GM13976 (cell line): ENCODE results near the gene KLHL20.
"Not testable (repeated sequence)": the region's sequence is repeated elsewhere in the genome, so short reads cannot be mapped to it uniquely, and the experiment has no call there.

Experiments used
- DNase-seq: peaks from one replicate; pipeline ENCODE4 v3.0.0; 2012; ENCODE audit warnings: low spot score
- in situ Hi-C: fragments of 300-500 bp; cut with MboI; formaldehyde crosslinking; loops from one replicate; pipeline ENCODE4 v1.12.0; 2022; ENCODE audit warnings: low sequenced_read_pairs, mixed read lengths, inconsistent platforms; ENCODE audit not compliant: unreplicated experiment
- TF ChIP-seq, protein P1 (sequence below): IDR thresholded peaks from 2 replicates; pipeline ENCODE4 v1.5.1; 2012; ENCODE audit warnings: borderline replicate concordance, mild to moderate bottlenecking; ENCODE audit not compliant: insufficient read depth; ENCODE audit errors: extremely low read depth, missing control alignments, control extremely low read depth

KLHL20 gene, protein sequence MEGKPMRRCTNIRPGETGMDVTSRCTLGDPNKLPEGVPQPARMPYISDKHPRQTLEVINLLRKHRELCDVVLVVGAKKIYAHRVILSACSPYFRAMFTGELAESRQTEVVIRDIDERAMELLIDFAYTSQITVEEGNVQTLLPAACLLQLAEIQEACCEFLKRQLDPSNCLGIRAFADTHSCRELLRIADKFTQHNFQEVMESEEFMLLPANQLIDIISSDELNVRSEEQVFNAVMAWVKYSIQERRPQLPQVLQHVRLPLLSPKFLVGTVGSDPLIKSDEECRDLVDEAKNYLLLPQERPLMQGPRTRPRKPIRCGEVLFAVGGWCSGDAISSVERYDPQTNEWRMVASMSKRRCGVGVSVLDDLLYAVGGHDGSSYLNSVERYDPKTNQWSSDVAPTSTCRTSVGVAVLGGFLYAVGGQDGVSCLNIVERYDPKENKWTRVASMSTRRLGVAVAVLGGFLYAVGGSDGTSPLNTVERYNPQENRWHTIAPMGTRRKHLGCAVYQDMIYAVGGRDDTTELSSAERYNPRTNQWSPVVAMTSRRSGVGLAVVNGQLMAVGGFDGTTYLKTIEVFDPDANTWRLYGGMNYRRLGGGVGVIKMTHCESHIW

DNA sequence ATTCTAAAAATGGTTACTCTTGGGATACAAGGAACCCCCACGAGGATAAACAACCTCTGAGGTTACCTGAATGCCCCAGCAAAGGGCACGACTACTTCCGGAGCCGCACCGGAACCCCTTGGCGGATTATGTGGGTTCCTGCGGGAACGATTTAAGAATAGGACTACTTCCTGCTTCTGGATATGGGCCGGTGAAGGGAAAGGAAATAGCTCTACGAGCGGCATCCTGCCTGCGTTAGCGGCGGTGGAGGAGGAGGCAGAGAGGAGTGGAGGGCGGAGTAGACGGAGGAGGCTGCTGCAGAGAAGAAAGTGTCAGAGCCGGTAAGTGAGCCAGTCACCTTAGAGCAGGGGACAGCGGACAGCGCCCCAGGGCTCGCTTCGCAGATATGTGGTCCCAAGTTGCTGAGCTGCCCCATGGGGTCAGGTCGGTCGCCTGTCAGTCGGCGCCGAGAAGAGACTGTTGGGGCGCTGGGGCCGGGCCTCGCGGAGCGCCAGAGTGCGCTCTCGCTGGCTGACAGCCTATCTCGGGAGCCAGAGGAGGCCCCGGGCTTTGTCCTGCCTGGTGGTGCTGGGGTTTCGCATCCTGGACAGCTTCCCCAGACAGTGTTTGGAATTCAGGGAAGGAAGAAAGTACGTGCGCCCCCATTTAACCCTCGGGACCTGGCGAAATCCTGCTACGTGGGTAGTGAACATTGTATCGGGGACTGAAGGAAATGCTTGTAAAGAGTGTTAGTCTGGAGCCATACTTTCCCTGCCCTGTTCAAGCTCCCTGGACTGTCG lies at the start of gene KLHL20:
TSS of gene KLHL20 (plus strand) at position 223 of the 779 bp plus-strand sequence. CDS start 1,063 bp downstream, outside the sequence.
- peak; percentile 85 for DNase-seq
- in situ Hi-C loops: no loop called here
- TF ChIP-seq, protein P1, sequence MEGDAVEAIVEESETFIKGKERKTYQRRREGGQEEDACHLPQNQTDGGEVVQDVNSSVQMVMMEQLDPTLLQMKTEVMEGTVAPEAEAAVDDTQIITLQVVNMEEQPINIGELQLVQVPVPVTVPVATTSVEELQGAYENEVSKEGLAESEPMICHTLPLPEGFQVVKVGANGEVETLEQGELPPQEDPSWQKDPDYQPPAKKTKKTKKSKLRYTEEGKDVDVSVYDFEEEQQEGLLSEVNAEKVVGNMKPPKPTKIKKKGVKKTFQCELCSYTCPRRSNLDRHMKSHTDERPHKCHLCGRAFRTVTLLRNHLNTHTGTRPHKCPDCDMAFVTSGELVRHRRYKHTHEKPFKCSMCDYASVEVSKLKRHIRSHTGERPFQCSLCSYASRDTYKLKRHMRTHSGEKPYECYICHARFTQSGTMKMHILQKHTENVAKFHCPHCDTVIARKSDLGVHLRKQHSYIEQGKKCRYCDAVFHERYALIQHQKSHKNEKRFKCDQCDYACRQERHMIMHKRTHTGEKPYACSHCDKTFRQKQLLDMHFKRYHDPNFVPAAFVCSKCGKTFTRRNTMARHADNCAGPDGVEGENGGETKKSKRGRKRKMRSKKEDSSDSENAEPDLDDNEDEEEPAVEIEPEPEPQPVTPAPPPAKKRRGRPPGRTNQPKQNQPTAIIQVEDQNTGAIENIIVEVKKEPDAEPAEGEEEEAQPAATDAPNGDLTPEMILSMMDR: no peak

DNA sequence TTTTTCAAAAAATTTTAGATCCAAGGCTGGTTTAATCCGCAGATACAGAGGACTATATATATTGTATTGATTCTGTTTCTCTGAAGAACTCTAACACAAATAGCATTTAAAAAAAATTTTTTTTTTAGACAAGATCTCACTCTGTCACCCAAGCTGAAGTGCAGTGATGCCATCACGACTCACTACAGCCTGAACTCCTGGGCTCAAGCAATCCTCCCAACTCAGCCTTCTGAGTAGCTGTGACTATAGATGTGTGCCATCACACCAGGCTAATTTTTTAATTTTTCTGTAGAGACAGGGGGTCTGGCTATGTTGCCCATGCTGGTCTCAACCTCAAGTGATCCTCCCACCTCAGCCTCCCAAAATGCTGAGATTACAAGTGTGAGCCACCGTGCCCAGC lies 48.1 kb upstream of the KLHL20 start:
- TF ChIP-seq, protein P1: no peak
- in situ Hi-C loops: no loop called here
- DNase-seq: no peak

DNA sequence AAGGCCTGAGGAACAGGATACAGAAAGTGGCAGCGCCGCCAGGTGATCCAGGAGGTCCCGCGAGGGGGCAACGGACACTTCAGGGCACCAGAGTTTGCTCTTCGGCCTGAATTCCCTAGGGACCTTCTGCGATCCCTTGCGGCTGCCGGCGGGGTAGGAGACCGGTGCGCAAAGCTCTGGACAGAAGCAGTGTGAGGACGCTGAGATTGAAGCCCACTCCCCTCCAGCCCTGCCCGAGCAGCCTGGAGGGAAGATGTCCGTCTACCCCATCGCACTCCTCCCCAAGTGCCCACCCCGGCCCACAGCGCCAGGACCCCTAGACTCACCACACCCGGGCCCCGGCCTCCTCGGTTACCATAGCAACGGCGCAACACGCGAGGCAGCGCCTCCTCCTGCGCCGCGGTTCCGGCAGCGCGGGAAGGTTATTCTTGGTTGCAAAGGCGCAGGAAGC lies 45.3 kb upstream of the KLHL20 start, which contains the start of gene ANKRD45:
TSS of gene ANKRD45 (minus strand) at position 361 of the 451 bp plus-strand sequence. CDS start 10,433 bp downstream, outside the sequence.
- TF ChIP-seq, protein P1: no peak
- in situ Hi-C loops: no loop called here
- DNase-seq: peak; percentile 33

DNA sequence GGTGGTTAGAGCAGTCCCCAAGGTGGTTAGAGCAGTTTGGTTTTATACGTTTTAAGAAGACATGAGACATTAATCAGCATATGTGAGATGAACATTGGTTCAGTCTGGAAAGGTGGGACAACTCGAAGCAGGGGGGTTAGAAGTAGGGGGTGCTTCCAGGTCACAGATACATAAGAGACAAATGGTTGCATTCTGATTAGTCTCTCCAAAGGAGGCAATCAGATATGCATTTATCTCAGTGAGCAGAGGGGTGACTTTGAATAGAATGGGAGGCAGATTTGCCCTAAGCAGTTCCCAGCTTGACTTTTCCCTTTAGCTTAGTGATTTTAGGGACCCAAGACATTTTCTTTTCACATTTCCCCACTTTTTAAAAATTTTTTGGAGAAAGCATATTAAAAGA lies 40.3 kb upstream of the KLHL20 start:
- DNase-seq, in situ Hi-C loops: not testable (repeated sequence)

DNA sequence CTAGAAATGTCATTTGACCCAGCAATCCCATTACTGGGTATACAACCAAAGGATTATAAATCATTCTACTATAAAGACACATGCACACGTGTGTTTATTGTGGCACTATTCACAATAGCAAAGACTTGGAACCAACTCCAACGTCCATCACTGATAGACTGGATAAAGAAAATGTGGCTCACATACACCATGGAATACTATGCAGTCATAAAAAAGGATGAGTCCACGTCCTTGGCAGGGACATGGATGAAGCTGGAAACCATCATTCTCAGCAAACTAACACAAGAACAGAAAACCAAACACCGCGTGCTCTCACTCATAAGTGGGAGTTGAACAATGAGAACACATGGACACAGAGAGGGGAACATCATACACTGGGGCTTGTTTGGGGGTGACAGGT lies 34.6 kb upstream of the KLHL20 start:
- in situ Hi-C loops, DNase-seq: not testable (repeated sequence)

DNA sequence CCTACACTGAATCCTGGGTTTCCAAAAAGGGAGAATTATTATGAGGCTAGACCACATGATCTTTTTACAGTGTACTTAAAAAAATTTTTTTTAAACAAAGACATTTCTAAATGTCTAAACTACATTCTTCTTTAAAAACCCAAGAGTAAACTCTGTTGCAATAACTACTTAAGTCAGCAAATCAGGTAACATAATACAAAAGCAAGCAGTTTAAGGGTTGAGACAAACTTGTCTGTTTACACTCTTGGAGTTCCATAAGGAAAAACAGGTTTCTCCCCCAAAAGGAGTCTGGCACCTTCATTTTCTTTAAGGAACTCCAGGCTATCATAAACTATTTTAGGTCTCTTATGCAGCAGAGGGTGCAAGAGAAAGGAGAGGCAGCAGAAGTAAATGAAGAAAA lies 32.6 kb upstream of the KLHL20 start:
- in situ Hi-C loops: no loop called here
- TF ChIP-seq, protein P1: no peak
- no peak for DNase-seq

DNA sequence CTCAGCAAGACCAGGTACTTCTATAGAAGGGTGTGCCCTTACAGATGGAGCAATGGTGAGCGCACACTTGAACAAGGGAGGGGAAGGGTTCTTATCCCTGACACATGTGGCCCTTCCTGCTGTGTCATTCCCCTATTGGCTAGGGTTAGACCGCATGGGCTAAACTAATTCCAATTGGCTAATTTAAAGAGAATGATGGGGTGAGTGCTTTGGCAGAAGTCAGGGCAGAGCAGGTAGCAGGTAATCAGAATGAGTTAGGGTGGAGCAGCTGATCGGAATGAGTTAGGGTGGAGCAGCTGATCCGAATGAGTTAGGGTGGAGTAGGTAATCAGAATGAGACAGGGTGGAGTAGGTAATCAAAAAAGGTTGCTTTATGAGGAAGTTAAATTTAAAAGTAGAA lies 30.9 kb upstream of the KLHL20 start:
- in situ Hi-C loops: not testable (repeated sequence)

DNA sequence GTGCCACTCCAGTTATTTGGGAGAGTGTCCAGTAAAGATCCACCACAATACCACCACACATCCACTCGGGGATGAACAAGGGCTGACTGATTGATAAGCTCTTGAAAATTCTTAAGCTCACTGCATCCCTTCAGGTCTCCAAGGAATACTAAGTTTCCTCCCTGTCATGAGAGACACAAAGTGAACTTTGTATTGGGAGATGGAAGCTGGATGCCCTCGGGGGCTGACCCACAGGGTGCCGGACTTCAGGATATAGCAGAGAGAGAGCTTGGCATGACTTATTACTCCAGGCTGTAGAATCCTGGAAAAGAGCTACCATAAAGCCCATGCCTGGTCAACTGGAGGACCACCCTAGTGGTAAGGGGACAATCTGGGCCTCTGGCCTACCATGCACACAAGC lies 29.7 kb upstream of the KLHL20 start:
- in situ Hi-C loops: not testable (repeated sequence)

More for the DNA sequence above, 30.9 kb upstream of the KLHL20 start:
- not testable (repeated sequence) for DNase-seq

More for the DNA sequence above, 29.7 kb upstream of the KLHL20 start:
- not testable (repeated sequence) for DNase-seq
